ENCODE data around the gene TREML1. TPM values are rescaled to one million over a fixed set of nuclear protein-coding genes. Genes with fewer than 3 reads are reported as not detected.

The TREML1 gene
- total and polyA plus RNA-seq, 2 experiments from 2014 or later = not detected

DNA sequence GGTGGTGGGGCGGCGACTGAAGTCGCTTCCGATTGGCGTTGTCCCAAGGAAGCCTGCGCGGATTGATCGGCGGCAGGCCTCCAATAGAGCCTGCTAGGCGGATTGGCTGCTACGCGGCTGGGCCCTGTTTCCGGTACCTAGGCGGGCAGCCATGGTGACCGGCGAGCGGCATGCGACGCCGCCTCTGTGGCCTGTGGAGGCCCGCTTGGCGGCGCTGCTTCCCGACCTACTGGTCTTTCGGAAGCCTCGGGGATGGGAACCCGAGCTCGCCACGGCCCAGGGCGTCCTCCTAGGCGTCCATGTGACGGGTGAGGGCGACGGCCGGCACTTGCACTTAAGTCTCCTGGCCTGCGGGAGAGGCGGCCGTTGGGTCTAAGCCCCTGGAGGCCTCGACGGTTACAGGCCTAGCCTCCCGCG lies 53.3 kb downstream of the TREML1 start:
- H3K27me3 Mint-ChIP-seq (ENCODE audit: insufficient read depth, low read depth, poor library complexity) = peaks cover 3% of the 10 kb centered on the region
- Histone ChIP-seq H3K4me3 (peak overlapping the region; percentile 45), H3F3A (replicated peaks; ENCODE audit: low read depth) (peaks cover 7% of the 10 kb centered on the region), H2AFZ (peak overlapping the region; percentile 77; the same call in 1 of the 2 replicates), H3K9me2 (ENCODE audit: insufficient read depth) (peaks cover 2% of the 10 kb centered on the region; the same call in 1 of the 2 replicates), H3K79me2 (replicated peaks; ENCODE audit: insufficient read depth) (no peaks in the 10 kb centered on the region; the same call in 1 of the 2 replicates), H3K36me3 (ENCODE audit: insufficient read depth) (peaks cover 37% of the 10 kb centered on the region), H4K20me1 (replicated peaks; ENCODE audit: insufficient read depth) (peaks cover 14% of the 10 kb centered on the region), H3K27me3 (ENCODE audit: insufficient read depth) (peaks cover 9% of the 10 kb centered on the region), H3K4me1 (ENCODE audit: insufficient read depth) (peaks cover 13% of the 10 kb centered on the region), H3K27ac (ENCODE audit: low read depth) (no peak overlapping the region), H3K4me2 (peak overlapping the region; percentile 52; the same call in 1 of the 2 replicates)
- peak; percentile 98 for DNase-seq (ENCODE audit: low spot score)
- H3K4me1 Mint-ChIP-seq = peaks cover 10% of the 10 kb centered on the region; the same call in 2 of the 3 replicates
- peak overlapping the region; percentile 61 for H3K4me3 Mint-ChIP-seq
- H3K27ac Mint-ChIP-seq = no peak overlapping the region; the same call in 1 of the 2 replicates
- H3K9me3 Mint-ChIP-seq = no peaks in the 10 kb centered on the region
- peaks cover 43% of the 10 kb centered on the region for H3K36me3 Mint-ChIP-seq (ENCODE audit: low read depth)
- peak; percentile 68 for TF ChIP-seq POLR2AphosphoS5 (IDR thresholded peaks at IDR 0.05; ENCODE audit: low read depth)
- no peak for TF ChIP-seq ZNF331 (CRISPR knock-in tag; IDR thresholded peaks at IDR 0.05; ENCODE audit: low read depth)
- no peak for TF ChIP-seq NANOG (IDR thresholded peaks at IDR 0.05; ENCODE audit: borderline replicate concordance)
- TF ChIP-seq, protein P1, sequence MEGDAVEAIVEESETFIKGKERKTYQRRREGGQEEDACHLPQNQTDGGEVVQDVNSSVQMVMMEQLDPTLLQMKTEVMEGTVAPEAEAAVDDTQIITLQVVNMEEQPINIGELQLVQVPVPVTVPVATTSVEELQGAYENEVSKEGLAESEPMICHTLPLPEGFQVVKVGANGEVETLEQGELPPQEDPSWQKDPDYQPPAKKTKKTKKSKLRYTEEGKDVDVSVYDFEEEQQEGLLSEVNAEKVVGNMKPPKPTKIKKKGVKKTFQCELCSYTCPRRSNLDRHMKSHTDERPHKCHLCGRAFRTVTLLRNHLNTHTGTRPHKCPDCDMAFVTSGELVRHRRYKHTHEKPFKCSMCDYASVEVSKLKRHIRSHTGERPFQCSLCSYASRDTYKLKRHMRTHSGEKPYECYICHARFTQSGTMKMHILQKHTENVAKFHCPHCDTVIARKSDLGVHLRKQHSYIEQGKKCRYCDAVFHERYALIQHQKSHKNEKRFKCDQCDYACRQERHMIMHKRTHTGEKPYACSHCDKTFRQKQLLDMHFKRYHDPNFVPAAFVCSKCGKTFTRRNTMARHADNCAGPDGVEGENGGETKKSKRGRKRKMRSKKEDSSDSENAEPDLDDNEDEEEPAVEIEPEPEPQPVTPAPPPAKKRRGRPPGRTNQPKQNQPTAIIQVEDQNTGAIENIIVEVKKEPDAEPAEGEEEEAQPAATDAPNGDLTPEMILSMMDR (conservative IDR thresholded peaks at IDR 0.05; ENCODE audit: low read depth in 2 of 2) = peak; percentile 63 to 89
- TF ChIP-seq, protein P2, sequence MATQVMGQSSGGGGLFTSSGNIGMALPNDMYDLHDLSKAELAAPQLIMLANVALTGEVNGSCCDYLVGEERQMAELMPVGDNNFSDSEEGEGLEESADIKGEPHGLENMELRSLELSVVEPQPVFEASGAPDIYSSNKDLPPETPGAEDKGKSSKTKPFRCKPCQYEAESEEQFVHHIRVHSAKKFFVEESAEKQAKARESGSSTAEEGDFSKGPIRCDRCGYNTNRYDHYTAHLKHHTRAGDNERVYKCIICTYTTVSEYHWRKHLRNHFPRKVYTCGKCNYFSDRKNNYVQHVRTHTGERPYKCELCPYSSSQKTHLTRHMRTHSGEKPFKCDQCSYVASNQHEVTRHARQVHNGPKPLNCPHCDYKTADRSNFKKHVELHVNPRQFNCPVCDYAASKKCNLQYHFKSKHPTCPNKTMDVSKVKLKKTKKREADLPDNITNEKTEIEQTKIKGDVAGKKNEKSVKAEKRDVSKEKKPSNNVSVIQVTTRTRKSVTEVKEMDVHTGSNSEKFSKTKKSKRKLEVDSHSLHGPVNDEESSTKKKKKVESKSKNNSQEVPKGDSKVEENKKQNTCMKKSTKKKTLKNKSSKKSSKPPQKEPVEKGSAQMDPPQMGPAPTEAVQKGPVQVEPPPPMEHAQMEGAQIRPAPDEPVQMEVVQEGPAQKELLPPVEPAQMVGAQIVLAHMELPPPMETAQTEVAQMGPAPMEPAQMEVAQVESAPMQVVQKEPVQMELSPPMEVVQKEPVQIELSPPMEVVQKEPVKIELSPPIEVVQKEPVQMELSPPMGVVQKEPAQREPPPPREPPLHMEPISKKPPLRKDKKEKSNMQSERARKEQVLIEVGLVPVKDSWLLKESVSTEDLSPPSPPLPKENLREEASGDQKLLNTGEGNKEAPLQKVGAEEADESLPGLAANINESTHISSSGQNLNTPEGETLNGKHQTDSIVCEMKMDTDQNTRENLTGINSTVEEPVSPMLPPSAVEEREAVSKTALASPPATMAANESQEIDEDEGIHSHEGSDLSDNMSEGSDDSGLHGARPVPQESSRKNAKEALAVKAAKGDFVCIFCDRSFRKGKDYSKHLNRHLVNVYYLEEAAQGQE (IDR thresholded peaks at IDR 0.05; ENCODE audit: unreplicated experiment) = no peak
- TF ChIP-seq, protein P3, sequence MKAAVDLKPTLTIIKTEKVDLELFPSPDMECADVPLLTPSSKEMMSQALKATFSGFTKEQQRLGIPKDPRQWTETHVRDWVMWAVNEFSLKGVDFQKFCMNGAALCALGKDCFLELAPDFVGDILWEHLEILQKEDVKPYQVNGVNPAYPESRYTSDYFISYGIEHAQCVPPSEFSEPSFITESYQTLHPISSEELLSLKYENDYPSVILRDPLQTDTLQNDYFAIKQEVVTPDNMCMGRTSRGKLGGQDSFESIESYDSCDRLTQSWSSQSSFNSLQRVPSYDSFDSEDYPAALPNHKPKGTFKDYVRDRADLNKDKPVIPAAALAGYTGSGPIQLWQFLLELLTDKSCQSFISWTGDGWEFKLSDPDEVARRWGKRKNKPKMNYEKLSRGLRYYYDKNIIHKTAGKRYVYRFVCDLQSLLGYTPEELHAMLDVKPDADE (IDR thresholded peaks at IDR 0.05) = no peak
- TF ChIP-seq STAT1 (IDR thresholded peaks at IDR 0.05; ENCODE audit: unreplicated experiment) = no peak
- TF ChIP-seq ZNF114 (CRISPR knock-in tag; IDR thresholded peaks at IDR 0.05) = no peak
- peak; percentile 67; the same call in 1 of the 2 replicates for TF ChIP-seq CREB1 (CRISPR knock-in tag; IDR thresholded peaks at IDR 0.05; ENCODE audit: low read depth)
- ATAC-seq = peak; percentile 99

Other genes starting within 250 kb of the TREML1 start
- 1.2 and 2.4 TPM in 2 replicates for gene UNC5CL, start 115.1 kb downstream of the TREML1 start, total RNA-seq (2014; rRNA removed; shearing (Covaris generic))
- gene UNC5CL, start 115.1 kb downstream of the TREML1 start, polyA plus RNA-seq (2016; fragmentation: Nextera tagmentation; extraction: Ambion mirVana) = 0.57 and 0.87 TPM in 2 replicates
- gene TSPO2, start 111.9 kb downstream of the TREML1 start, total RNA-seq (2014; rRNA removed; shearing (Covaris generic)) = not detected in 2 replicates
- 0.31 TPM in 1 of 2 replicates, not detected in the other for gene TSPO2, start 111.9 kb downstream of the TREML1 start, polyA plus RNA-seq (2016; fragmentation: Nextera tagmentation; extraction: Ambion mirVana)
- not detected in 2 replicates for gene APOBEC2, start 101.1 kb downstream of the TREML1 start, total RNA-seq (2014; rRNA removed; shearing (Covaris generic))
- gene APOBEC2, start 101.1 kb downstream of the TREML1 start, polyA plus RNA-seq (2016; fragmentation: Nextera tagmentation; extraction: Ambion mirVana) = 0.77 and 2.4 TPM in 2 replicates
- gene OARD1, start 82.0 kb downstream of the TREML1 start, total RNA-seq (2014; rRNA removed; shearing (Covaris generic)) = 25.9 and 33.1 TPM in 2 replicates
- gene OARD1, start 82.0 kb downstream of the TREML1 start, polyA plus RNA-seq (2016; fragmentation: Nextera tagmentation; extraction: Ambion mirVana) = 49.9 and 60.8 TPM in 2 replicates
- gene NFYA, start 81.4 kb downstream of the TREML1 start, total RNA-seq (2014; rRNA removed; shearing (Covaris generic)) = 35.7 and 39.1 TPM in 2 replicates
- 10.2 and 10.8 TPM in 2 replicates for gene NFYA, start 81.4 kb downstream of the TREML1 start, polyA plus RNA-seq (2016; fragmentation: Nextera tagmentation; extraction: Ambion mirVana)
- not detected in 2 replicates for gene TREM2, start 8.8 kb upstream of the TREML1 start, total RNA-seq (2014; rRNA removed; shearing (Covaris generic))
- gene TREM2, start 8.8 kb upstream of the TREML1 start, polyA plus RNA-seq (2016; fragmentation: Nextera tagmentation; extraction: Ambion mirVana) = not detected in 2 replicates
- 0.07 TPM in 1 of 2 replicates, not detected in the other for gene TREML2, start 46.8 kb upstream of the TREML1 start, total RNA-seq (2014; rRNA removed; shearing (Covaris generic))
- gene TREML2, start 46.8 kb upstream of the TREML1 start, polyA plus RNA-seq (2016; fragmentation: Nextera tagmentation; extraction: Ambion mirVana) = 0.19 TPM in 1 of 2 replicates, not detected in the other
- gene TREML4, start 74.0 kb upstream of the TREML1 start, total RNA-seq (2014; rRNA removed; shearing (Covaris generic)) = not detected in 2 replicates
- gene TREML4, start 74.0 kb upstream of the TREML1 start, polyA plus RNA-seq (2016; fragmentation: Nextera tagmentation; extraction: Ambion mirVana) = not detected in 2 replicates
- gene TREM1, start 132.3 kb upstream of the TREML1 start, total RNA-seq (2014; rRNA removed; shearing (Covaris generic)) = not detected in 2 replicates
- not detected in 2 replicates for gene TREM1, start 132.3 kb upstream of the TREML1 start, polyA plus RNA-seq (2016; fragmentation: Nextera tagmentation; extraction: Ambion mirVana)
- not detected in 2 replicates for gene NCR2, start 181.3 kb upstream of the TREML1 start, total RNA-seq (2014; rRNA removed; shearing (Covaris generic))
- gene NCR2, start 181.3 kb upstream of the TREML1 start, polyA plus RNA-seq (2016; fragmentation: Nextera tagmentation; extraction: Ambion mirVana) = not detected in 2 replicates

Data from GM23338 (cell line).